ENCODE measurements around the gene HIVEP2. TPM values are rescaled to one million over a fixed set of nuclear protein-coding genes. Genes with fewer than 3 reads are reported as not detected.

HIVEP2 gene
- total RNA-seq, 3 donors from 2014 or later (not counting 1 experiment from before 2014, with no cell fraction given), result 14.6 to 21.6 (median 18.7) TPM

DNA sequence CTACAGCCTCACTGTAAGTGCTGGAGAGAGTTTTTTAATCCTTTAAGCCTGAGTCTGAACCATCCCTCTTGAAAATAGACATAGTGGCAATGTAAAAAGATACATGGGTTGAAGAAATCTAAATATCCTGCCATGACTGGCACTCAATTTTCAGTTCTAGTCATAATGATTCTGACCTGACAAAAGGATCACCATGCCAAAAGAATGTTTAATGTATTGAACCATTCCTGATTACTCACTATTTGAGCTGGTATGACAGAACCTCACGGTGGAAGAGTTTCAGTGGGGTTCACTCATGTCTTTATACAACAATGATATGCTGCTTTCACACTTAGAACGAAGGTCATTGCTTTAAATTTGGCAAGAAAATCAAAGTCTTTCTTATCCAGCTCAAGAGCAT is 93.4 kb downstream of the HIVEP2 start:
- H3K9me3 Mint-ChIP-seq, result no peaks in the 10 kb centered on the region
- Histone ChIP-seq H3K9me3 (ENCODE audit: control insufficient read depth, insufficient read depth, low read length) (no peaks in the 10 kb centered on the region), H3K36me3 (ENCODE audit: control insufficient read depth, insufficient read depth, low read length) (no peaks in the 10 kb centered on the region), H3K27ac (ENCODE audit: low read length) (no peak overlapping the region), H3K27me3 (ENCODE audit: control insufficient read depth, insufficient read depth, low read length) (no peaks in the 10 kb centered on the region), H3K4me1 (ENCODE audit: control insufficient read depth, insufficient read depth, low read length) (peaks cover 30% of the 10 kb centered on the region), H3K4me3 (ENCODE audit: low read length) (no peak overlapping the region)
- 74% methylated on average over 2 of the region's 2 CpGs for WGBS (ENCODE audit: insufficient coverage)
- H3K4me3 Mint-ChIP-seq, result no peak overlapping the region
- intact Hi-C loops (cut with micrococcal nuclease), result loop anchor here (10.0 kb wide), 1 partner anchor 107 kb away; no protein-coding TSS in a partner anchor
- H3K27me3 Mint-ChIP-seq (ENCODE audit: low read depth in 2 of 2), result no peaks in the 10 kb centered on the region
- TF ChIP-seq, protein P1, sequence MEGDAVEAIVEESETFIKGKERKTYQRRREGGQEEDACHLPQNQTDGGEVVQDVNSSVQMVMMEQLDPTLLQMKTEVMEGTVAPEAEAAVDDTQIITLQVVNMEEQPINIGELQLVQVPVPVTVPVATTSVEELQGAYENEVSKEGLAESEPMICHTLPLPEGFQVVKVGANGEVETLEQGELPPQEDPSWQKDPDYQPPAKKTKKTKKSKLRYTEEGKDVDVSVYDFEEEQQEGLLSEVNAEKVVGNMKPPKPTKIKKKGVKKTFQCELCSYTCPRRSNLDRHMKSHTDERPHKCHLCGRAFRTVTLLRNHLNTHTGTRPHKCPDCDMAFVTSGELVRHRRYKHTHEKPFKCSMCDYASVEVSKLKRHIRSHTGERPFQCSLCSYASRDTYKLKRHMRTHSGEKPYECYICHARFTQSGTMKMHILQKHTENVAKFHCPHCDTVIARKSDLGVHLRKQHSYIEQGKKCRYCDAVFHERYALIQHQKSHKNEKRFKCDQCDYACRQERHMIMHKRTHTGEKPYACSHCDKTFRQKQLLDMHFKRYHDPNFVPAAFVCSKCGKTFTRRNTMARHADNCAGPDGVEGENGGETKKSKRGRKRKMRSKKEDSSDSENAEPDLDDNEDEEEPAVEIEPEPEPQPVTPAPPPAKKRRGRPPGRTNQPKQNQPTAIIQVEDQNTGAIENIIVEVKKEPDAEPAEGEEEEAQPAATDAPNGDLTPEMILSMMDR (IDR thresholded peaks at IDR 0.05), result no peak
- ATAC-seq (no peak), DNase-seq (no peak)
- no peaks in the 10 kb centered on the region for H3K36me3 Mint-ChIP-seq
- H3K4me1 Mint-ChIP-seq, result peaks cover 42 to 52% of the 10 kb centered on the region in 2 donors
- peak overlapping the region; percentile 53 to 59 for H3K27ac Mint-ChIP-seq

- Histone ChIP-seq H3K9me3 (ENCODE audit: control insufficient read depth, insufficient read depth, low read length) (no peaks in the 10 kb centered on the region), H3K36me3 (ENCODE audit: control insufficient read depth, insufficient read depth, low read length) (no peaks in the 10 kb centered on the region), H3K27ac (ENCODE audit: low read length) (no peak overlapping the region), H3K4me3 (ENCODE audit: low read length) (no peak overlapping the region), H3K27me3 (ENCODE audit: control insufficient read depth, insufficient read depth, low read length) (no peaks in the 10 kb centered on the region), H3K4me1 (ENCODE audit: control insufficient read depth, insufficient read depth, low read length) (peaks cover 27% of the 10 kb centered on the region)
- Mint-ChIP-seq H3K4me3 (no peak overlapping the region), H3K4me1 (peaks cover 34 to 52% of the 10 kb centered on the region in 2 donors), H3K36me3 (no peaks in the 10 kb centered on the region), H3K27me3 (ENCODE audit: low read depth in 2 of 2) (no peaks in the 10 kb centered on the region), H3K27ac (peak overlapping the region; percentile 53 to 59), H3K9me3 (no peaks in the 10 kb centered on the region)
- DNase-seq (peak in 1 of 2 donors; percentile 72), ATAC-seq (peak; percentile 63 to 90 (median 84))
- WGBS (ENCODE audit: insufficient coverage), result 22% methylated on average over 3 of the region's 3 CpGs
- TF ChIP-seq, protein P1 (IDR thresholded peaks at IDR 0.05), result no peak
- intact Hi-C loops (cut with micrococcal nuclease), result loop anchor here (10.0 kb wide), 1 partner anchor 106 kb away; no protein-coding TSS in a partner anchor
Observed at GRCh38 chr6:142850679-142851423, 94.1 kb downstream of the HIVEP2 start.

DNA sequence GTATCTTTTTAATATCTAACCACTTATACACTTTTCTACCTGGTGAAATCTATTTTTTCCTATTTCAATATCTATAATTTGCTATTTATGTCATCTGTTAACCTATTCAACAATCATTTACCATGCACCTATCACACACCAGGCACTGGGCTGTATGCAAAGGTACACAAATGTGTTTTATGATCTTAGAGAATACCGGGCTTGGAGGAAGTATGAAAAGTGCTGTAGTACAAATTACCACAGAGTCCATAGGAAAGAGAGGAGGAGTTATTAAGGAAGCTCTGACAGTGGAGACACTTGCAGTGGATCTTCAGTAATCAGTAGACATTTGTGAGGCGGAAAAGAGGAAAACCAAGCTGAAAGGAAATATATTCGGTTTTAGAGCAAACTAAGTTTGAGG is 96.0 kb downstream of the HIVEP2 start:
- intact Hi-C loops (cut with micrococcal nuclease), result no loop called here
- no peaks in the 10 kb centered on the region for H3K36me3 Mint-ChIP-seq
- ATAC-seq (no peak), DNase-seq (no peak)
- no peak overlapping the region for H3K4me3 ChIP-seq (ENCODE audit: low read length)
- peaks cover 26% of the 10 kb centered on the region for H3K4me1 ChIP-seq (ENCODE audit: control insufficient read depth, insufficient read depth, low read length)
- no peaks in the 10 kb centered on the region for H3K9me3 Mint-ChIP-seq
- H3K27ac ChIP-seq (ENCODE audit: low read length), result no peak overlapping the region
- H3K27me3 Mint-ChIP-seq (ENCODE audit: low read depth in 2 of 2), result no peaks in the 10 kb centered on the region
- 62% methylated on average over 3 of the region's 3 CpGs for WGBS (ENCODE audit: insufficient coverage)
- H3K36me3 ChIP-seq (ENCODE audit: control insufficient read depth, insufficient read depth, low read length), result no peaks in the 10 kb centered on the region
- H3K4me1 Mint-ChIP-seq, result peaks cover 37 to 56% of the 10 kb centered on the region in 2 donors
- H3K27ac Mint-ChIP-seq, result no peak overlapping the region
- H3K4me3 Mint-ChIP-seq, result no peak overlapping the region
- no peaks in the 10 kb centered on the region for H3K9me3 ChIP-seq (ENCODE audit: control insufficient read depth, insufficient read depth, low read length)
- no peaks in the 10 kb centered on the region for H3K27me3 ChIP-seq (ENCODE audit: control insufficient read depth, insufficient read depth, low read length)
- TF ChIP-seq, protein P1 (IDR thresholded peaks at IDR 0.05), result no peak

Measured in natural killer cell (primary cell).